Panc1 (cell line): ENCODE data around the gene TMED4.

Source experiments
- CTCF ChIP-seq: fragments of 450-650 bp; IDR thresholded peaks from 2 replicates; pipeline ENCODE4 v1.5.1; 2017; ENCODE audit warnings: mild to moderate bottlenecking
- POLR2AphosphoS5 ChIP-seq: IDR thresholded peaks from 2 replicates; pipeline ENCODE4 v1.6.1; 2012; ENCODE audit warnings: mild to moderate bottlenecking, low read depth, low read length, moderate library complexity
- REST ChIP-seq, 2 experiments: IDR thresholded peaks; 2 replicates each; pipeline ENCODE4 v1.6.1; 2011 to 2012; ENCODE audit warnings: low read depth in 2 of 2, control low read depth in 1 of 2, low read length in 1 of 2, mild to moderate bottlenecking in 1 of 2, moderate library complexity in 1 of 2; ENCODE audit not compliant: insufficient read depth in 1 of 2

GRCh38 chr7:44606341-44607140 lies 24.5 kb upstream of the TMED4 start, which contains the start of gene OGDH:
- TF ChIP-seq CTCF (no peak), REST (IDR thresholded peaks at IDR 0.05; ENCODE audit: insufficient read depth in 1 of 2, low read depth in 2 of 2, low read length in 1 of 2) (no peak), POLR2AphosphoS5 (peak; percentile 97)
